ENCODE results near the gene ERCC6L2. TPM values are rescaled to one million over a fixed set of nuclear protein-coding genes. Genes with fewer than 3 reads are reported as not detected.

Gene ERCC6L2
- total and polyA plus RNA-seq, 9 of the 15 experiments (the other 6 are each of a cell fraction or from before 2014, with no cell fraction given) = 7.8 to 42.8 (median 23.6) TPM

GRCh38 chr9:95870352-95870751, 5.1 kb upstream of the ERCC6L2 start (continued):
- TF ChIP-seq PBX2 (CRISPR knock-in tag; IDR thresholded peaks at IDR 0.05; ENCODE audit: low read depth) (no peak), PBX2 (tag; conservative IDR thresholded peaks at IDR 0.05; ENCODE audit: low read depth) (no peak), CREB3L1 (IDR thresholded peaks at IDR 0.05; ENCODE audit: borderline replicate concordance, low read depth) (no peak), ARNT (IDR thresholded peaks at IDR 0.05) (no peak), CBX2 (IDR thresholded peaks at IDR 0.05; ENCODE audit: insufficient read depth, low read length, poor library complexity, severe bottlenecking) (no peak), RFX1 (IDR thresholded peaks at IDR 0.05) (no peak), THAP7 (CRISPR knock-in tag; IDR thresholded peaks at IDR 0.05) (no peak), CUX1 (CRISPR knock-in tag; IDR thresholded peaks at IDR 0.05) (no peak)

Measured in K562 (cell line).